OCI-LY1 (cell line): ENCODE results near the gene MAN2B1.

ENCODE experiments used
- H2AFZ ChIP-seq: fragments of 200-600 bp; sonication (generic), shearing (Covaris generic); 2 replicates; pipeline ENCODE4 v1.6.0; 2014; ENCODE audit warnings: antibody characterized with exemption, mild to moderate bottlenecking, low read length
- H3F3A ChIP-seq: fragments of 200-600 bp; sonication (generic), shearing (Covaris generic); 2 replicates; pipeline ENCODE4 v1.6.0; 2014; ENCODE audit warnings: mild to moderate bottlenecking, antibody characterized with exemption, low read length, moderate library complexity; ENCODE audit not compliant: insufficient read depth
- H3K27ac ChIP-seq: fragments of 200-600 bp; sonication (generic); 2 replicates; pipeline ENCODE4 v1.5.1; 2014; ENCODE audit warnings: low read length, mixed run types, mild to moderate bottlenecking, low read depth; ENCODE audit not compliant: poor library complexity, severe bottlenecking
- H3K27me3 ChIP-seq: fragments of 200-600 bp; sonication (generic); 2 replicates; pipeline ENCODE4 v1.6.0; 2014; ENCODE audit warnings: antibody characterized with exemption, mild to moderate bottlenecking, low read length, moderate library complexity; ENCODE audit not compliant: insufficient read depth
- H3K36me3 ChIP-seq: fragments of 200-600 bp; sonication (generic); 2 replicates; pipeline ENCODE4 v1.6.1; 2014; ENCODE audit warnings: mild to moderate bottlenecking, antibody characterized with exemption, low read length, moderate library complexity, mixed read lengths; ENCODE audit not compliant: insufficient read depth
- H3K4me1 ChIP-seq: fragments of 200-600 bp; sonication (generic); 2 replicates; pipeline ENCODE4 v1.5.1; 2014; ENCODE audit warnings: mild to moderate bottlenecking, low read length, moderate library complexity; ENCODE audit not compliant: insufficient read depth, severe bottlenecking
- H3K4me2 ChIP-seq: fragments of 200-600 bp; sonication (generic), shearing (Covaris generic); 2 replicates; pipeline ENCODE4 v1.6.1; 2014; ENCODE audit warnings: low read length
- H3K4me3 ChIP-seq: fragments of 200-600 bp; sonication (generic); 2 replicates; pipeline ENCODE4 v1.5.1; 2014; ENCODE audit warnings: low read length, low read depth, mild to moderate bottlenecking, mixed read lengths; ENCODE audit not compliant: poor library complexity, severe bottlenecking
- H3K79me2 ChIP-seq: fragments of 200-600 bp; shearing (Covaris generic); 2 replicates; pipeline ENCODE4 v1.6.1; 2016; ENCODE audit warnings: mixed run types, low read length, mixed read lengths; ENCODE audit not compliant: insufficient read depth
- H3K9ac ChIP-seq: fragments of 200-600 bp; sonication (generic), shearing (Covaris generic); 2 replicates; pipeline ENCODE4 v1.6.1; 2014; ENCODE audit warnings: mild to moderate bottlenecking, low read length, mixed read lengths
- H3K9me2 ChIP-seq: fragments of 200-600 bp; sonication (generic), shearing (Covaris generic); 2 replicates; pipeline ENCODE4 v1.6.1; 2014; ENCODE audit warnings: low read depth, mild to moderate bottlenecking, low read length, mixed read lengths
- H3K9me3 ChIP-seq: fragments of 200-600 bp; shearing (Covaris generic); 2 replicates; pipeline ENCODE4 v1.6.1; 2014; ENCODE audit warnings: low read length, mixed read lengths
- H4K20me1 ChIP-seq: fragments of 200-600 bp; sonication (generic), shearing (Covaris generic); 2 replicates; pipeline ENCODE4 v1.6.0; 2016; ENCODE audit warnings: mild to moderate bottlenecking, low read length; ENCODE audit not compliant: insufficient read depth
- EZH2 ChIP-seq: fragments of 200-600 bp; sonication (generic), shearing (Covaris generic); IDR thresholded peaks from 2 replicates; pipeline ENCODE4 v1.8.0; 2017; ENCODE audit warnings: borderline replicate concordance, mixed run types, mild to moderate bottlenecking, antibody characterized with exemption, low read length, moderate library complexity, mixed read lengths
- TF ChIP-seq, protein P1 (sequence below): fragments of 200-600 bp; sonication (generic), shearing (Covaris generic); IDR thresholded peaks from 2 replicates; pipeline ENCODE4 v1.5.1; 2017; ENCODE audit warnings: mild to moderate bottlenecking, antibody characterized with exemption, low read length, moderate library complexity, mixed read lengths

The MAN2B1 gene

DNA sequence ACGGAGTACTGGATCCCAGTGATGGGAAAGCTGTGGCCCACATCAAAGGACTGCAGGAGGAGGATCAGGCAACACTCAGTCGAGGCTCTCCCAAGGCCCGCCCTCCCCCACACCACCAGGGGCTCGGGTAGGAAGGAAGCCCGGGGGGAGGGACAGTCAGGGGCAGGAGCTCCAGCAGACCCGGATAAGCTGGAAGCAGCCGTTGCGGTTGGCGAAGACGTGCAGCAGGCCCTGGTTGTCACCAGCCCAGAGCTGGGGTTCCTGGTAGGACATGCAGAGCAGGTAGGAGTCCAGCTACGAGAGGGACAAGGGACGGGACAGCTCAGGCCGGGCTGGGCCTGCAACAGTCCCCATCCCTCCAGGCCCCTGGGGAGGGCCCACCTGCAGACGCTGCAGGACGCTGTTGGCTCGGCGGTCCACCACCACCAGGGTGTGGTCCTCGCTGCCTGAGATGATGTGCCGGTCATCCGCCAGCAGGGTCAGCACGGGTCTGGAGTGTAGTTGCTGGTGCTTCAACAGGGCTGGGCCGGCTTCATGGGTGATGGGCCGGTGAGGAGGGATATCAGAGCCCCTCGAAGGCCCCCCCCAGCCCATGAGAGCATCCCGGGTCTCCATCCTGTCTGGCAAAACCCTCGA lies 23.2 kb upstream of the MAN2B1 start:
- no peak overlapping the region for H3K9ac ChIP-seq
- H2AFZ ChIP-seq, result no peak overlapping the region
- no peaks in the 10 kb centered on the region for H3K36me3 ChIP-seq
- no peaks in the 10 kb centered on the region for H4K20me1 ChIP-seq
- no peak overlapping the region for H3K27ac ChIP-seq
- H3K4me3 ChIP-seq, result no peak overlapping the region
- no peaks in the 10 kb centered on the region for H3K79me2 ChIP-seq
- no peak overlapping the region for H3K4me2 ChIP-seq
- no peaks in the 10 kb centered on the region for H3K9me2 ChIP-seq
- TF ChIP-seq, protein P1, sequence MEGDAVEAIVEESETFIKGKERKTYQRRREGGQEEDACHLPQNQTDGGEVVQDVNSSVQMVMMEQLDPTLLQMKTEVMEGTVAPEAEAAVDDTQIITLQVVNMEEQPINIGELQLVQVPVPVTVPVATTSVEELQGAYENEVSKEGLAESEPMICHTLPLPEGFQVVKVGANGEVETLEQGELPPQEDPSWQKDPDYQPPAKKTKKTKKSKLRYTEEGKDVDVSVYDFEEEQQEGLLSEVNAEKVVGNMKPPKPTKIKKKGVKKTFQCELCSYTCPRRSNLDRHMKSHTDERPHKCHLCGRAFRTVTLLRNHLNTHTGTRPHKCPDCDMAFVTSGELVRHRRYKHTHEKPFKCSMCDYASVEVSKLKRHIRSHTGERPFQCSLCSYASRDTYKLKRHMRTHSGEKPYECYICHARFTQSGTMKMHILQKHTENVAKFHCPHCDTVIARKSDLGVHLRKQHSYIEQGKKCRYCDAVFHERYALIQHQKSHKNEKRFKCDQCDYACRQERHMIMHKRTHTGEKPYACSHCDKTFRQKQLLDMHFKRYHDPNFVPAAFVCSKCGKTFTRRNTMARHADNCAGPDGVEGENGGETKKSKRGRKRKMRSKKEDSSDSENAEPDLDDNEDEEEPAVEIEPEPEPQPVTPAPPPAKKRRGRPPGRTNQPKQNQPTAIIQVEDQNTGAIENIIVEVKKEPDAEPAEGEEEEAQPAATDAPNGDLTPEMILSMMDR, result no peak
- no peak for TF ChIP-seq EZH2
- H3K9me3 ChIP-seq, result no peaks in the 10 kb centered on the region
- no peaks in the 10 kb centered on the region for H3K27me3 ChIP-seq
- no peaks in the 10 kb centered on the region for H3F3A ChIP-seq
- no peaks in the 10 kb centered on the region for H3K4me1 ChIP-seq

DNA sequence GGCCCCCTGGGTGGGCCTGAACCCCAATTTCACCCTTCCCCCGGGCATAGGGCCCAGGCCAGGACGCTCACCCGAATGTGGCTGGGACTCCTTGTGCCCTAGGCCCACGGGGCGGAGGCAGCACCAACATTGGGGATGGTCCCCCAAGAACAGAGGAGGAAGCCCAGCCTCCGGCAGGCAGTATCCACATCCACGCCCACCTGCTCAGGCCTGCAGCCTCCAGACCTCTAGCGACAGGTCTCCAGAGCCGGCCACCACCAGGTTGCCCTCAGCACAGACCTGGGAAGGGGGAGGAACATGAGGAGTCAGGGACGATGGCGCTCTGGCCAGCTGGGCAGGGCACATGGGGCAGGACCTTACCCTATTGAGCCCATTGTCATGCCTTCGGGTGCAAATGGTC lies 22.5 kb upstream of the MAN2B1 start:
- TF ChIP-seq EZH2, result no peak
- TF ChIP-seq, protein P1, result no peak
- Histone ChIP-seq H3K9me2 (no peaks in the 10 kb centered on the region), H3K36me3 (no peaks in the 10 kb centered on the region), H3K4me3 (no peak overlapping the region), H3K9me3 (no peaks in the 10 kb centered on the region), H4K20me1 (no peaks in the 10 kb centered on the region), H2AFZ (no peak overlapping the region), H3K9ac (no peak overlapping the region), H3K4me2 (no peak overlapping the region), H3K27ac (no peak overlapping the region), H3F3A (no peaks in the 10 kb centered on the region), H3K79me2 (no peaks in the 10 kb centered on the region), H3K4me1 (no peaks in the 10 kb centered on the region), H3K27me3 (no peaks in the 10 kb centered on the region)

DNA sequence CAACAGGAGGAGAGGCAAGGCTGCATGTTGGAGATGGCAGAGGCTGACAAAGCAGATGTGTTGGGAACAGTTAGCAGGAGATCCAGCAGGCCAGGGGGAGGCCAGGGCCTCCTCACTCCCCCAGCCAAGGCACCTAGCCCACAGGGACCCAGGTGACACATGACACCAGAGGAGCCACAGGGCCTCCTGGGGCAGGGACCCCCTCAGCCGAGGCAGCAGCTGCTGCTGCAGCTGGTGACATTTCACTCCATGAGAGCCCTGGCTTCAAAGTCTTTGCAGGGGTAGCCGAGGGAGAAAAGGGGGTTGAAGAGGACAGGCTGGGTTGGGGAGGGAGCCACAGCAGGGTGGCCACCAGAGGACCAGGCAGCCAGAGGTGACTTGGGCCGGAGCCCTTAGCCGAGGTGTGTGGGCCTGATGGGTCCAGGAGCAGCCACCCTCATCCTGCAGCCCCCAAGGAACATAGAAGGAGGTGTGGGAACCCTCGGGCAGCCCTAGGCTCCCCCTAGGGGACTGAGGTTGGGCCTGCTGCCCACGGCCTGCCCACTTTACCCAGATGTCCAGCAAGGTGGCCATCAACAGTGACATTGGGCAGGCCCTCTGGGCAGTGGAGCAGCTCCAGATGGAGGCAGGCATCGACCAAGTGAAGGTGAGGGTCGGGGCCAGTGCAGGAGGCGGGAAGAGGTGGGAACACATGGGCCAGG lies 21.1 kb upstream of the MAN2B1 start, which contains the start of gene GNG14:
Gene GNG14 (plus strand): TSS at position 503 of the 701 bp plus-strand sequence. CDS start 51 bp downstream, at position 554.
- no peaks in the 10 kb centered on the region for H3K27me3 ChIP-seq
- no peak within 1 kb of the TSS for H3K9ac ChIP-seq
- TF ChIP-seq EZH2, result no peak
- TF ChIP-seq, protein P1, result no peak
- no peak within 1 kb of the TSS for H3K4me2 ChIP-seq
- H4K20me1 ChIP-seq, result no peaks in the 10 kb centered on the region
- H3K27ac ChIP-seq, result no peak within 1 kb of the TSS
- H3K4me3 ChIP-seq, result no peak within 1 kb of the TSS
- no peaks in the 10 kb centered on the region for H3K4me1 ChIP-seq
- H3F3A ChIP-seq, result no peaks in the 10 kb centered on the region
- H3K9me3 ChIP-seq, result no peaks in the 10 kb centered on the region
- H3K79me2 ChIP-seq, result no peaks in the 10 kb centered on the region
- no peak within 1 kb of the TSS for H2AFZ ChIP-seq
- no peaks in the 10 kb centered on the region for H3K9me2 ChIP-seq
- H3K36me3 ChIP-seq, result no peaks in the 10 kb centered on the region
